ENCODE data around the gene EIF2B5. TPM values are rescaled to one million over a fixed set of nuclear protein-coding genes. Genes with fewer than 3 reads are reported as not detected.

Gene EIF2B5
- total and polyA plus RNA-seq, 2 of the 13 experiments (the other 11 are each of a cell fraction or from before 2014, with no cell fraction given): 38.4 to 60.2 TPM

GRCh38 chr3:184135149-184135910 lies at the start of gene EIF2B5 (continued):
- peak; percentile 22; the same call in 1 of the 2 replicates for TF ChIP-seq ZNF274 (CRISPR knock-in tag; IDR thresholded peaks at IDR 0.05)
- no peak for TF ChIP-seq TBP (CRISPR knock-in tag; IDR thresholded peaks at IDR 0.05)
- TF ChIP-seq HCFC1 (IDR thresholded peaks at IDR 0.05; ENCODE audit: low read depth, low read length): peak; percentile 75; the same call in 1 of the 2 replicates
- peak; percentile 64; the same call in 1 of the 2 replicates for TF ChIP-seq SMAD3 (CRISPR knock-in tag; IDR thresholded peaks at IDR 0.05)
- TF ChIP-seq FUBP1 (CRISPR knock-in tag; IDR thresholded peaks at IDR 0.05; ENCODE audit: borderline replicate concordance): no peak; the same call in 1 of the 2 replicates
- TF ChIP-seq ZNF235 (CRISPR knock-in tag; IDR thresholded peaks at IDR 0.05; ENCODE audit: borderline replicate concordance): no peak
- peak; percentile 50 for TF ChIP-seq BHLHE40 (IDR thresholded peaks at IDR 0.05; ENCODE audit: low read length)
- TF ChIP-seq TOE1 (CRISPR knock-in tag; IDR thresholded peaks at IDR 0.05): no peak
- TF ChIP-seq ZNF33A (CRISPR knock-in tag; IDR thresholded peaks at IDR 0.05; ENCODE audit: borderline replicate concordance): no peak
- TF ChIP-seq ZSCAN31 (CRISPR knock-in tag; IDR thresholded peaks at IDR 0.05; ENCODE audit: low read depth): peak; percentile 69; the same call in 1 of the 2 replicates
- TF ChIP-seq, protein P1, sequence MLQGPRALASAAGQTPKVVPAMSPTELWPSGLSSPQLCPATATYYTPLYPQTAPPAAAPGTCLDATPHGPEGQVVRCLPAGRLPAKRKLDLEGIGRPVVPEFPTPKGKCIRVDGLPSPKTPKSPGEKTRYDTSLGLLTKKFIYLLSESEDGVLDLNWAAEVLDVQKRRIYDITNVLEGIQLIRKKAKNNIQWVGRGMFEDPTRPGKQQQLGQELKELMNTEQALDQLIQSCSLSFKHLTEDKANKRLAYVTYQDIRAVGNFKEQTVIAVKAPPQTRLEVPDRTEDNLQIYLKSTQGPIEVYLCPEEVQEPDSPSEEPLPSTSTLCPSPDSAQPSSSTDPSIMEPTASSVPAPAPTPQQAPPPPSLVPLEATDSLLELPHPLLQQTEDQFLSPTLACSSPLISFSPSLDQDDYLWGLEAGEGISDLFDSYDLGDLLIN (CRISPR knock-in tag; IDR thresholded peaks at IDR 0.05; ENCODE audit: borderline replicate concordance): peak; percentile 15; the same call in 1 of the 2 replicates
- TF ChIP-seq TBX2 (CRISPR knock-in tag; IDR thresholded peaks at IDR 0.05; ENCODE audit: borderline replicate concordance): peak; percentile 89
- TF ChIP-seq MEIS2 (CRISPR knock-in tag; IDR thresholded peaks at IDR 0.05): no peak; the same call in 1 of the 2 replicates
- peak; percentile 89; the same call in 1 of the 3 replicates for TF ChIP-seq MXI1 (IDR thresholded peaks at IDR 0.05; ENCODE audit: borderline replicate concordance, low read depth, low read length)
- peak; percentile 75; the same call in 1 of the 2 replicates for TF ChIP-seq ZIK1 (CRISPR knock-in tag; IDR thresholded peaks at IDR 0.05; ENCODE audit: borderline replicate concordance, low read depth)
- TF ChIP-seq YEATS2 (CRISPR knock-in tag; IDR thresholded peaks at IDR 0.05; ENCODE audit: borderline replicate concordance): peak; percentile 96
- TF ChIP-seq, protein P2, sequence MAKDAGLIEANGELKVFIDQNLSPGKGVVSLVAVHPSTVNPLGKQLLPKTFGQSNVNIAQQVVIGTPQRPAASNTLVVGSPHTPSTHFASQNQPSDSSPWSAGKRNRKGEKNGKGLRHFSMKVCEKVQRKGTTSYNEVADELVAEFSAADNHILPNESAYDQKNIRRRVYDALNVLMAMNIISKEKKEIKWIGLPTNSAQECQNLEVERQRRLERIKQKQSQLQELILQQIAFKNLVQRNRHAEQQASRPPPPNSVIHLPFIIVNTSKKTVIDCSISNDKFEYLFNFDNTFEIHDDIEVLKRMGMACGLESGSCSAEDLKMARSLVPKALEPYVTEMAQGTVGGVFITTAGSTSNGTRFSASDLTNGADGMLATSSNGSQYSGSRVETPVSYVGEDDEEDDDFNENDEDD (CRISPR knock-in tag; IDR thresholded peaks at IDR 0.05; ENCODE audit: borderline replicate concordance): peak; percentile 58; the same call in 1 of the 2 replicates
- peak; percentile 94; the same call in 1 of the 2 replicates for TF ChIP-seq MIER3 (CRISPR knock-in tag; IDR thresholded peaks at IDR 0.05; ENCODE audit: borderline replicate concordance)
- peak; percentile 87 for TF ChIP-seq ETV6 (CRISPR knock-in tag; conservative IDR thresholded peaks at IDR 0.05)
- TF ChIP-seq, protein P3, sequence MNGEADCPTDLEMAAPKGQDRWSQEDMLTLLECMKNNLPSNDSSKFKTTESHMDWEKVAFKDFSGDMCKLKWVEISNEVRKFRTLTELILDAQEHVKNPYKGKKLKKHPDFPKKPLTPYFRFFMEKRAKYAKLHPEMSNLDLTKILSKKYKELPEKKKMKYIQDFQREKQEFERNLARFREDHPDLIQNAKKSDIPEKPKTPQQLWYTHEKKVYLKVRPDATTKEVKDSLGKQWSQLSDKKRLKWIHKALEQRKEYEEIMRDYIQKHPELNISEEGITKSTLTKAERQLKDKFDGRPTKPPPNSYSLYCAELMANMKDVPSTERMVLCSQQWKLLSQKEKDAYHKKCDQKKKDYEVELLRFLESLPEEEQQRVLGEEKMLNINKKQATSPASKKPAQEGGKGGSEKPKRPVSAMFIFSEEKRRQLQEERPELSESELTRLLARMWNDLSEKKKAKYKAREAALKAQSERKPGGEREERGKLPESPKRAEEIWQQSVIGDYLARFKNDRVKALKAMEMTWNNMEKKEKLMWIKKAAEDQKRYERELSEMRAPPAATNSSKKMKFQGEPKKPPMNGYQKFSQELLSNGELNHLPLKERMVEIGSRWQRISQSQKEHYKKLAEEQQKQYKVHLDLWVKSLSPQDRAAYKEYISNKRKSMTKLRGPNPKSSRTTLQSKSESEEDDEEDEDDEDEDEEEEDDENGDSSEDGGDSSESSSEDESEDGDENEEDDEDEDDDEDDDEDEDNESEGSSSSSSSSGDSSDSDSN (CRISPR knock-in tag; IDR thresholded peaks at IDR 0.05): peak; percentile 78
- TF ChIP-seq, protein P4, sequence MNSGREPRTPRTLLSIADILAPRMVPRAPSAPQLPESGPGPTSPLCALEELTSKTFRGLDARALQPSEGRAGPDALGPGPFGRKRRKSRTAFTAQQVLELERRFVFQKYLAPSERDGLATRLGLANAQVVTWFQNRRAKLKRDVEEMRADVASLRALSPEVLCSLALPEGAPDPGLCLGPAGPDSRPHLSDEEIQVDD (CRISPR knock-in tag; IDR thresholded peaks at IDR 0.05; ENCODE audit: borderline replicate concordance): no peak
- 0 out of 2 replicates have a peak, but pooled peaks have one; percentile 54 for TF ChIP-seq ZNF230 (CRISPR knock-in tag; IDR thresholded peaks at IDR 0.05)
